HG03280 (cell line): ENCODE data around the gene PTDSS2.
"Not testable (repeated sequence)": the region's sequence is repeated elsewhere in the genome, so short reads cannot be mapped to it uniquely, and the experiment has no call there.

Experiments
- ATAC-seq: cut with Tn5 transposase; IDR thresholded peaks from one replicate; pipeline ENCODE4 v1.9.1; 2021; ENCODE audit warnings: mild to moderate bottlenecking, moderate library complexity; ENCODE audit not compliant: unreplicated experiment

The PTDSS2 gene

GRCh38 chr11:502288-503178 is 52.5 kb downstream of the PTDSS2 start:
- no peak for ATAC-seq

DNA sequence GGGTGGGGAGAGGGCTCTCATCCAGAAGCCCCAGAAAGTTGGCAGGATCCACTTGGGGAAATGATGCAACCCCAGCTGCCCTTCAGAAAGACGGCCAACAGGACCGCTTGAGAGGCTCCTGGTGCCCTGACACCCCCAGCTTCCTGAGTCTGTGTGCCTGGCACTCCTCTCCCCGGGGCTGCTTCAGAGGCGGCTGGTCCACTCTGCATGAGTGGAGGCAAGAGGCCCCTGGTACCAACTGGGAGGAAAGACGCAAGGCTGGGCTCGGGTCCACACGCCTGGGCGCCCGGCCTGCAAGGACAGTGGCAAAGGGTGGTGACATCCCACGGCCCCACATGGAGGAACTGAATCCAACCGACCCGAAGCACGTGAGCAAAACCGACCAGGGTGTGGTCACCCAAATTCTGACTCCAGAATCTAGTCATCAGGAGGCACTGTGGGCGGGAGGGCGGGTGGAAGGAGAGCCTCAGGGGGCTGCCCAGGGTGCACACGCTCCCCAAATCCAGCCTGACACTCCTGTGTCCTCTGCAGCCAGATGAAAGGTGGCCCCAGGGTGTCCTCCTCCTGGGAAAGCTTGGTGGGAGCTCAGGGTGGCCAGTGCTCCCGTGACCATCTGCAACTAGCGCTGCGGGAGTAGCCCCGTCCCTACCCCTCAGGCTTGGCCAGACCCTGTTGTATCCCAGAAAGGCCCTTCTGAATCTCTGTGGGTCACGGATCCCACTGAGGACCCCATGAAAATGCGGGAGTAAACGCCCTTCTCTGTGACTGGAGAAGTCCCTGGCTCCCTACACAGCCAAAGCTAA is 53.3 kb downstream of the PTDSS2 start:
- no peak for ATAC-seq

DNA sequence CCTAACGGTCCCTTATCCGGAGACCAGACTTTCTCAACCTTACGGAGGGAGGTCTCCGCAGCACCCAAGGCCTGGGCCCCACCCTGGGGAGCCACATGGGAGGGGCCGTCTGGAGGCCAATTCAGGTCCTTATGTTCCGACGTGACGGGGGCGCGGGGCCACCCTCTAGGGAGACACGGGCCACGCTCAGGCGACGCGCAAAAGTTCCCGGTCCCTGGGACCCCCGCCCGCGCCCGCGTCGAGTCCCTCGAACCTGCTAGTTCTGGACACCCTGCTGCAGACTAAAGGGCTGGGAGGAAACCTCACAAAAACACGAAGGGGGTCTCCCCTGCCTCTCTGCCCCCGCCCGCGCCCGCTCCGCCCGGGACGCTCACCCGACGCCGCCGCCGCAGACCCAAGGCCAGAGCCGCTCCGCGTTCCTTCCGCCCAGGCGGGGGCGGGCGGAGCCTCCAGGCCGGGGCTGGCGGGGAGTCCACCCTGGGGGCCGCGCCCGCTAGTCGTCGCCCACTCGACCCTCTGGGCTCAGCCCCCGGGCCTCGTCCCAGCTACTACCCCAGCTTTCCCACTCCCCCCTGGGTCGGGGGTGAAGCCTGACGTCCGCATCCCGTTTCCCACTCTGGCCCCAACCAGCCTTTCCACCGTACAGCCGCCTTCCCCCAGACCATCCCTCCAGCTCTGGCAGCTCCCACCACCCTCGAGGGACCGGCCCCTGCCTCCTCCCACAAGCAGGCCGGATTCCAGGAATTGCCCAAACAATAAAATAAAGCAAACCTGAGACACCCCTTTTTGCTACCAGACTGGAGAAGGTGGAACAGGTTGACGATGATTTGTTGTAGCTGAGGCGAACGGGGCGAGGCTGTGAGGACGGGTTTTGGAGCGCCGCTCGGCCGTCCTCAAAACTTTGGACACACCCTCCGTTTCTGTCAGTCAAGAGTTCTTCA is 54.2 kb downstream of the PTDSS2 start:
- ATAC-seq = no peak

- no peak for ATAC-seq
Observed at GRCh38 chr11:504994-505344, 54.9 kb downstream of the PTDSS2 start.

DNA sequence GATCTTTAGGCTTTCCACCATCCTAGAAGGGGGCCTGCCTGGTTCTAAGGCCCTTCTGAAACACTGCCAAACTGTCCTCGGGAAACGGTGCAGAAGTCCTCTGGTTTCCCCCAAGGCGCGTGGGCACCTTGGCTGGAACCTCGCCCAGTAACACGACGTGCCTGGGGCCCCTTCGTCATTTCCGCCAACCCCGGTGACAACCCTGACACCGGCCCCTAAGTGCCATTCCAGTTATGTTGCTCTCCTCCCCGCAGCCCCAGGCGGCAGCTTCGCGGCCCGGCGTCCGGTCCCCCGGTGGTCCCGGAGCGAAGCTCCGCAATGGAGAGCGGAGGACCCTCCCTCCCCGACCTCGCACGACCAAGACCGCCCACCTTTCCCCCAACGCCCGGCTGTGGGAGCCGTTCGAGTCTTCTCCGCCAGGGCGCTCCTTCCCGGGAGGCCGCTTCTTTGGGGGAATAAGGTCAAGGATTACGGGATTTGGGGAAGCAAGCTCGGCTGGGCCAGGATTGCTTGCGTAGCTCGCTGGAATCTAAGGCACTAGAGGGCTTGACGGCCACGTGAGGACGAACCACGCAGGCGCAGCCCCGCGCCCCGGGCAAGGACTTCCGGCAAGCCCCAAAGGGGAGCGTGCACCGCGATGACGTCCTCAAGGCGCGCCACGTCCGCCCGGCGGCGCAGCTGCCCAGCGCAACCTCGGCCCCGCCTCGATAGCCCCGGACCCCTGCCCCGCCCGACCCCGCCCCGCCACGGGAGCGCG is 56.3 kb downstream of the PTDSS2 start:
- peak; percentile 68 for ATAC-seq

DNA sequence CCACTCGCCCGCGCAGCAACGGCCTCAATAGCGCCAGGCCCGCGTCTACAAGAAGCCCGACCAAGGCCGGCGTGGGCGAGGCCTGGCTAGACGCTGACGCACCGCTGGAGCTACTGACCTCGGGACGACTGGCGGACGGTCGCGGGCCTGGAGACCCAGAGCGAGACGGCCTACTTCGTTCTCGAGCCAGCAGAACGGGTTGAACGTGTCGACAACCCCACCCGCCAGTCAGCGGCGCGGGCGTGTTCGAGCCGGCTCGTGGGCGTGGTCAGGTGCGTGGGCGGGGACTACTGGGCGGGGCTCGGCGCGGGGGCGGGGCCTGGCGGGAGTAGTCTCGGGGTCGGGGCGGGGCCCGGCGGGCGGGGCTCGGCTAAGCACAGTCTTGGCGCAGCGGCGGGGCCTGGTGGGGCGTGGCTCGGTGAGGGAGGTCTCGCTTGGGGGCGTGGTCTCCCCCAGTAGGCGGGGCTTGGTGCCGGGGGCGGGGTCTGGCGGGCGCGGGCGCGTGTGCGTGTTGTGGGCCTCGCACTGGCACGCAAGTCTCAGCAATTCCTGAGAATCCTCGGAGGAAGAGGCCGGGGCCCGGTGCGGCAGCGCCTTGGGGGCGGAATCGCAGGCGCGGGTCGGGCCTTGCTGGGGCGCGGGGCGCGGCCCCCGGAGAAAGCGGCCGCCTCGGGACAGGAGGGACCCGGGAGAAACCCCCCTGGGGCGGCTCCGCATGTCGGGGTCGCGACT is 57.1 kb downstream of the PTDSS2 start, which contains the start of gene RNH1:
RNH1 (minus strand) TSS at position 248 of the 732 bp plus-strand sequence. CDS start 5,080 bp downstream, outside the sequence.
- ATAC-seq = peak; percentile 48

GRCh38 chr11:507727-508515 is 57.8 kb downstream of the PTDSS2 start:
- no peak for ATAC-seq

DNA sequence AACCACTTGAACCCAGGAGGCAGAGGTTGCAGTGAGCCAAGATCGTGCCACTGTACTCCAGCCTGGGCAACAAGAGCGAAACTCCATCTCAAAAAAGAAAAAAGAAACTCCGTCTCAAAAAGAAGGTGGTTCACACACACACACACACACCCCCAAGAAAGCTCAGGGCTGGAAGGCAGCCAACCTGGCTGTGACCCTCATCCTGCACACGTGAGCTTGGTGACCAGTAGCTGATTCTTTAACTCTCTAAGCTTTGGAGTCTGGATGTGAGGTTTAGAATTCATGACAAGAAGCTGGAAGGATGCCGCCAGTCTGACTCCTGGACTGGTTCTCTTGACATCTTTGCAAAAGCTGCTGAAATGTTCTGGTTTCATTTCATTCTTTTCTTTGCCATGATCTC is 58.9 kb downstream of the PTDSS2 start:
- no peak for ATAC-seq

- no peak for ATAC-seq
Observed at GRCh38 chr11:512761-513595, 62.9 kb downstream of the PTDSS2 start.

- no peak for ATAC-seq
Observed at GRCh38 chr11:514606-515005, 64.5 kb downstream of the PTDSS2 start.

DNA sequence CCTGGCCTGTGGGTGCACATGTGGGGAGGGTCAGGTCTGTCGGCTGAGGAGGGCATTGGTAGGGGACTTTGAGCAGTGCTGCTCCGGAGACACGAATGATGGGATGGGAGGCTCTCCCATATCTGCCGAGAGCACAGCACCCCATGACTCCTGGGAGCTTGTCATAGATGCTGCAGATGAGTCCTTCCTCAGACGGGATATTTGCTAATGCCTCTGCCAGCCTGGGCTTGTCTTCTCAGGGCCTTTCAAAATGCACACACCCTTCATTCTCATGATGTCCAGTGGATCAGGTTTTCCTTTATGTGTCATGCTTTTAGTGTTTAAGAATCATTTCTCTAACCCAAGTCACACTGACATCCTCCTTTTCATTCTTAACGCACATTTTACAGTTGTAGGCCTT is 65.1 kb downstream of the PTDSS2 start:
- no peak for ATAC-seq

DNA sequence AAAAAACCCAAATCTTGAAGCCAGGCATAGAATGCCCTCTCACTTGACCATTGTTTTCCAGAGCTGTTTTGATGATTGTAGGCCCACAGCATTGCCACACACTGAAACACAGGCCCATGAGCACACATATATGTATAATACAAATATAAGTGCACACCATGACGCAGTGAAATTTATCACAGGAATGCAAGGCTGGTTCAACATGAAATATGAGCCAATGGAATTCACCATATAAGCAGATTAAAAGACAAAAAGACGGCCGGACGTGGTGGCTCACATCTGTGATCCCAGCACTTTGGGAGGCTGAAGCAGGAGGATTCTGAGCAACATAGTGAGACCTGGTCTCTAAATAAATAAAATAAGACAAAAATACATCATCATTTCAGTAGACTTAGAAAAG is 66.3 kb downstream of the PTDSS2 start:
- ATAC-seq = no peak

- ATAC-seq = not testable (repeated sequence)
Observed at GRCh38 chr11:516918-517685, 67.0 kb downstream of the PTDSS2 start.

- peak; percentile 82 for ATAC-seq
Observed at GRCh38 chr11:518463-519202, 68.6 kb downstream of the PTDSS2 start.

DNA sequence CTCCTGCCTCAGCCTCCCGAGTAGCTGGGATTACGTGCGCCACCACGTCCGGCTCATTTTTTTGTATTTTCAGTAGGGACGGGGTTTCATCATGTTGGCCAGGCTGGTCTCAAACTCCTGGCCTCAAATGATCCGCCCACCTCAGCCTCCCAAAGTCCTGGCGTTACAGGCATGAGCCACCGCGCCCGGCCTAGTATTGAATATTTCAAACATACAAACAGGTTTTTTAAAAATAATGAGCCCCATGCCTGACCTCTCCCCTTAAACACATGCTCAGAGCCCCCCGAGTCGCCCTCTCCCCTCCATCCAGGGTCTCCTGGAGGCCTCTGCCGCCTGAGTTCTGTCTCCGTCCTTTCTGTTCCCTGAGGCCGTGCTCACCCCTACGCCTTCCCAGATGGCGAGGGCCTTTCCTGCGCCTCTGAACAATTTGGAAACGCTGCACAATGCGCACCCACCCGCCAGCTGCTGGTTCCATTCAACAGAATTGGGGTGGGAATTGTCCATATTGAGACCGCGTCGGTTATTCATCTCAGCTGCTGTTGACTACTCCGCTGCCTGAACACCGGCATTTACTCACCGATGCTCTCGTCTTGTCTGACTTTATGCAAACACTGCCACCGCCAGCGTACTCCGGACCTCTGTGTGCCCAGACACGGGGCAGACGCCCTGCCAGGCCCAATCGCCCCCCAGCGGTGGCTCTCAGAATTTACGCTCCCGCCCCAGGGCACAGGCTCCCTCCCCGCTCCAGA is 70.5 kb downstream of the PTDSS2 start:
- ATAC-seq = no peak
